NCI-H345 (cell line): ENCODE measurements around the gene RASGRP2.

Experiments
- DNase-seq: peaks from one replicate; lab custom pipeline; 2025; lab: John Stamatoyannopoulos, UW

Gene RASGRP2

GRCh38 chr11:64743591-64744543, at the start of gene RASGRP2:
RASGRP2 (minus strand) TSS chr11:64744142; CDS start chr11:64742866, 1,276 bp downstream.
- peak; percentile 32 for DNase-seq

- DNase-seq, result no peak
Observed at GRCh38 chr11:64792482-64792881, 48.5 kb upstream of the RASGRP2 start.

- DNase-seq, result no peak
Observed at GRCh38 chr11:64791781-64792291, 47.9 kb upstream of the RASGRP2 start.

GRCh38 chr11:64790205-64791095, 46.5 kb upstream of the RASGRP2 start:
- no peak for DNase-seq

- no peak for DNase-seq
Observed at GRCh38 chr11:64789331-64790204, 45.6 kb upstream of the RASGRP2 start.

- DNase-seq, result no peak
Observed at GRCh38 chr11:64788321-64789215, 44.6 kb upstream of the RASGRP2 start.

- DNase-seq, result no peak
Observed at GRCh38 chr11:64787526-64788320, 43.8 kb upstream of the RASGRP2 start.

- no peak for DNase-seq
Observed at GRCh38 chr11:64786308-64786707, 42.4 kb upstream of the RASGRP2 start.

- DNase-seq, result no peak
Observed at GRCh38 chr11:64784813-64785581, 41.1 kb upstream of the RASGRP2 start.

GRCh38 chr11:64778473-64779298, 34.7 kb upstream of the RASGRP2 start, which contains the start of gene SF1:
SF1 (minus strand) TSS chr11:64778542; CDS start chr11:64778392, 150 bp downstream.
- peak; percentile 100 for DNase-seq

- DNase-seq, result no peak
Observed at GRCh38 chr11:64778223-64778472, 34.2 kb upstream of the RASGRP2 start.

GRCh38 chr11:64777449-64778222, 33.7 kb upstream of the RASGRP2 start:
- peak; percentile 86 for DNase-seq

- no peak for DNase-seq
Observed at GRCh38 chr11:64776875-64777274, 32.9 kb upstream of the RASGRP2 start.

GRCh38 chr11:64776425-64776824, 32.5 kb upstream of the RASGRP2 start:
- no peak for DNase-seq

- no peak for DNase-seq
Observed at GRCh38 chr11:64774144-64774543, 30.2 kb upstream of the RASGRP2 start.

- DNase-seq, result no peak
Observed at GRCh38 chr11:64772303-64773018, 28.5 kb upstream of the RASGRP2 start.

GRCh38 chr11:64771861-64772260, 27.9 kb upstream of the RASGRP2 start:
- DNase-seq, result no peak
